GM18907 (cell line): Measurements from ENCODE around the gene FOXA2.
"Not testable (repeated sequence)": the region's sequence is repeated elsewhere in the genome, so short reads cannot be mapped to it uniquely, and the experiment has no call there.

Experiments
- ATAC-seq: cut with Tn5 transposase; IDR thresholded peaks from one replicate; pipeline ENCODE4 v1.9.1; 2021; ENCODE audit warnings: mild to moderate bottlenecking, moderate library complexity; ENCODE audit not compliant: unreplicated experiment

The FOXA2 gene

DNA sequence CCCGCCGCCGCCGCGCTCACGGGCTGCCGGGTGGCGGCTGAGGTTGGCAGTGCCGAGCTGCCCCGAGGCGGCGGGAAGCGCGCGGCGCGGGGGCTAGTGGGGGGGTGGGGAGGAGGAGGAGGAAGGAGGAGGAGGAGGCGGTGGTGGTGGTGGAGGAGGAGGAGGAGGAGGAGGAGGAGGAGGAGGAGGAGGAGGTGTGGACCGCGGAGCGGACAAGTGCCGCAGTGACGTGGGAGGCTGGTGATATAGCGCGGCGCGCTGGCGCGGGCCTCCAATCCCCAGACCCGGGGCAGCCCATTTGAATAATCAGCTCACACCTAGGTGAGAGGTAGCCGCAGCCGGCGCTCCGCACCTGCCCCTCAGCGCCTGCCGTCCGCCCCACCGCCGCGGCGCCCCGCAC is at the start of gene FOXA2:
Gene FOXA2, minus strand, starts transcription at position 51 of the 400 bp plus-strand sequence. CDS start 294 bp downstream, outside the sequence.
- no peak for ATAC-seq

DNA sequence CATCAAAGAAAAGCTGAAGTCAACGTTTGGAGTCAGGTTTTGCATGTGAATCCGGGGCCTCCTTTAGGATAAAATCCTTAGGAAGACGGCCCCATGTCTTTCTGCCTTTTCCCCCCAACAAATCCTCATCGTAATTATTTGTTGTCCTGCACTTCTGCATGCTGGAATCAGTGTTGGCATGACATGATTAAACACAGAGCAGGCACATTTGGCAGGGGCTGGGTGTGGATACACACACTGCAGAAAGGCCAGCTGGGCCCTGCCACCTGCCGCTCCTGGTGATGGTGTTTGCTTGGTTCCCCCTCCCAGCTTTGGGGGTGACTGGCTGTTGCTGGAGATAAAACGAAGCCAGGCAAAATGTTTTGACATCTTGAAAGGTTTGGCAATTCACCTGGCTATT is 46.3 kb upstream of the FOXA2 start:
- ATAC-seq, result no peak

DNA sequence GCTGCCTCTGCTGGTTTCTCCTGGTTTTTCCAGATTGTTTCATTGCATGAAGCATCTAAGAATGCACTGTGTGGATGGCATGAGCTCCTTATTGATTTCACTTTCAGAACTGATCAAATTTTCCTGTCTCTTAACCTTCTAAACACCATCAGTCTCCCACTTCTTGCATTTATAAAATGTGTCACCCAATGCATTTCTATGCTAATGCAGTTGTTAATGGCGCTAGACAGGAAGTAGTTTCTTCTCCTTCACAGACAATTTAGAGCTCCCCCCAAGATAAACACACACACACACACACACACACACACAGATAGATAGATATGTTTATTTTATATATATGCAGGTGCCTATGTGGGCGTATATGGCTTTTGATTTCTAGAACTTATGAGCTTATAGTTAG is 45.6 kb upstream of the FOXA2 start:
- ATAC-seq, result no peak

DNA sequence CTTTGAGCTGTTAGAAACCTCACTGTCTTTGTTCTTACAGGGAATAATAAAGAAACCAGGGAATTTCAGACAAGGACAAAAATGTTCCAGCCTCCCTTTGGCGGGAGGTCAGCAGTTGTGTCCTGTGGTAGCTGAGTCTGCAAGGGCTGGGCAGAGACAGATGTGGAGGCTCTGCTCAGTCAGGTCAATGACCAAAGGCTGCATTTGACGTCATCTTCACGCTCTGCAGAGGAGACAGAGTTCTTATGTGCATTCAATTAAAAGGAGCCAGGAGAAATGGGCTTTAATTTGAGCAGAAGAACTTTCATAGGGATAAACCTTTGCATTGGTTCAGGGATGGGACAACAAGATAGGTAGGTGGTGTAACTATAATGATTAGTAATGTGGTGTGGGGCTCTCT is 45.1 kb upstream of the FOXA2 start:
- no peak for ATAC-seq

DNA sequence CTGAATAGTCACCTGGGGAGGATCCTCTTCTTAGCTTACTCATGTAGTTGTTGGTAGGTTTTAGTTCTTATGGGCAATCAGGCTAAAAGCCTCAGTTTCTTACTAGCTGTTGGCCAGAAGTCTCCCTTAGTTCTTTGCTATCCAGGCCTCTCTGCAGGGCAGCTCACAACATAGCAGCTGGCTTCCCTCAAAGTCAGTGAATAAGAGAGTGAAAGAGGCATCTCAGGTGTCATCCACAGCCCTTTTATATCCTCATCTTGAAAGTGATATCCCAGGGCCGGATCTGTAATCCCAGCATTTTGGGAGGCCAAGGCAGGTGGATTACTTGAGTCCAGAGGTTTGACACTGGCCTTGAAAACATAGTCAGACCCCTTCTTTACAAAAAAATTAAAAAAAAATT is 42.1 kb upstream of the FOXA2 start:
- no peak for ATAC-seq

DNA sequence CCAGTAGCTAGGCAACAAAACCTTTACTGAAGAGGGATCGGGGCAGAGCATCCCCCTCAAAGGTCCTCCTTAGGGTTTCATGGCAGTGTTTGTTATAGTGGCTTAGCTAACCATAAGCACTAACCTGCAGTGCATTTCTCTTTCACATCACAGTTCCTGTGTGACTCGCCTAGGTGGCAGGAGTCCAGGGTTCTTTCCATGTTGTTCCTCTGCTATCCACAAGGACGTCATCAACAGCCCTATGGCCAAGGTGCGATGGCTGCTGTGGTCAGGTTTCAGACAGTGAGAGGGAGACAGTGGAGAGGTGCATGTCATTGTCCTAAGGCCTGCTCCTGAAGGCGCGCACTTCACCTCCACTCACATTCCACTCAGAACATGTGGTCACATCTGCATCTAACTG is 38.8 kb upstream of the FOXA2 start:
- no peak for ATAC-seq

DNA sequence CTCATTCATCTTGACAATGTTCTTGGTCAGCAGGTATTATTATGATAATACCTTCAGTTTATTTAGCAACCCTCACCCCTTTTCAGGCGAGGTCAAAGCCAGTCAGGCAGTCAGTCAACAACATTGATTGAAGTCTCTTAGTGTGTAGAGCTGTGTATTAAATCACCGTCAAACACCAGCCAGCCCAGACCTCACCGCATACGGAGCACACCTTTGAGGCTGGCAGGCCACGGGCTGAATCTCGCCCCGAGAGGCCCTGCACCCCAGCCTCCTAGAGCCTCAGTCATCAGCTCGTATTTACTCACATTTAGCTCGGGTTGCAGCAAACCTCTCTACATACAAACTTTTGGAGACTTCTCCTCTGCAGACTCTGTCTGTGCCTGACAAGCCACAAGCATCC is 36.0 kb upstream of the FOXA2 start:
- no peak for ATAC-seq

DNA sequence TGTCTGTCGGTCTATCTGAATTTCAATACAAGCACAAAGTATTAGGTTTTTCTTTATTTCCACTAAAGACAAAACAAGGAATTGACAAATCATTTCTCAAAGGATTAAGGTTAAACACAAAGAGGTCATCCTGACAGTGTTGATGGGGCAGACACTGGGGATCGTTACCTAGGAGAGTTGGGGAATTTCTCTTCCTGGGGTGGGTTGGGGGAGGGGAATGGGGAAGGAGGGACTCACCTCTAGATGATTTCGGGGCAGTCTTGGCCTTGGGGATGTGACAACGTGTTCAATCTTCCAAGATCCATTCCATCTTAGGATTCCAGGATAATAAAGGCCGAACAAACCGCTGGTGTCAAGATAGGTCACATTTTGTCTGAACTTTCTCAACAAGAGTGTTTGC is 35.4 kb upstream of the FOXA2 start:
- no peak for ATAC-seq

DNA sequence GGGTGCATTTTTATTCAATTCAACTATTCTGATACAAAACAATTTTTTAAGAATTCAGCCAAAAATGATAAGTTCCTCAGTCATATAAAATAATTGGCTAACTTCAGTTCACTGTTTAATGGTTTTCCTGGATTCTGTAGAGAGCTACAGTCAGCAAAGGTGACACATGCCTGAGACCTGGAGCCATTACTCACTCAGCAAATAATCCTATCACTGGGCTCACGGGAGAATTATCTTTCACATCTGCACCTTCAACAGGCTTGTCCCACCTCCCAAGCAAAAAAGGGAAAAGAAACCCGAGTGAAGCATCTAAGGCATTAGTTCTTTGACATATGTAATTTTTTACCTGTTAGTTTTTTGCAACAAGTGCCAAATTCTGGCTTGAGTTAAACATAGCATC is 34.9 kb upstream of the FOXA2 start:
- no peak for ATAC-seq

DNA sequence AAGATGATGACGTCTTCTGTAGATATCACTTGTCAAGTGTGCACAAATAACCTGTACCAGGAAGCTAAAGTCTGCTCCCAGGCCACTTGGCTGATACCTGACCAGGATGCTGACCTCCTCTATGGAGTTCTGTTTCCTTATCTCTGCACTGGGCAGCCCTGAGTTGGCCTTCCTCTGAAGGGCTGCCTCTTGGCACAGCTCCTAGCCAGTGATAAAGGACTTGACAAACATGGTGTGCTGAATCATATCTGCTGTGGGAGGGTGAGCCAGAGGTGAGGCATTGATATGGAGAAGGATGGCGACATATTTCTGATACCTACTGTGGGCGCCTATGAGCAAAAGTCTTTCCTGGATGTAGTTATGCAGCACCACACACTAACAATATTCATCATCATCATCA is 32.8 kb upstream of the FOXA2 start:
- ATAC-seq, result no peak

DNA sequence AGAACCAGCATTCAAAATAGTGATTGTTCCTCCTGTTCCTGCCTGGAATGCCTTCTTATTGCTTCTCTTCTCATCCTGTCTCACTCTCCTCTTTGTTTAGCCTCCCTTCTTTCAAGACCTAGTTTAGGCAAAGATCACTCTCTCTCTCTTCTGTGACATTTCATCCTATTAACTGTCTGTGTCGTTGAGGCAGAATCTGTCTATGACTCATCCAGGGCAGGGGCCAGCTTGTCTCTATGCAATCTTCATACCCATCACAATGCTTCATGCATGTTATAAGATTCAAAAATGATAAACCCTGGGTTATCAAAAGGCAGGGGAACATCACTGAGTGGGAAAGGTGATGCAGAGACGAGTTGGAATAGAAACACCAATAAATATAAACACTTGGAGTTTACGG is 32.2 kb upstream of the FOXA2 start:
- no peak for ATAC-seq

DNA sequence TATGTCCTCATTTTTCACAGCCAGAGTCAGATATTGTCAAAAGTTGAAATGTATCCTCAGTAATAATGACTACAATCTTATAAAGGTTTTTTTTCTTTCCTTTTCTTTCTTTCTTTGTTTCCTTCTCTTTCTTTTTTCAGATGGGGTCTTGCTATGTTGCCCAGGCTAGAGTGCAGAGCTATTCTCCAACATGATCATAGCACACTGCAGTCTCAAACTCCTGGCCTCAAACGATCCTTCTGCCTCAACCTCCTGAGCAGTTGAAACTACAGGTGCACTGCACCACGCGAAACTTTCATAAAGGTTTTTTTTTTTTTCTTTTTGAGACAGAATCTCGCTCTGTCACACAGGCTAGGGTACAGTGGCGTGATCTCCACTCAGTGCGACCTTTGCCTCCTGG is 31.1 kb upstream of the FOXA2 start:
- ATAC-seq, result no peak

DNA sequence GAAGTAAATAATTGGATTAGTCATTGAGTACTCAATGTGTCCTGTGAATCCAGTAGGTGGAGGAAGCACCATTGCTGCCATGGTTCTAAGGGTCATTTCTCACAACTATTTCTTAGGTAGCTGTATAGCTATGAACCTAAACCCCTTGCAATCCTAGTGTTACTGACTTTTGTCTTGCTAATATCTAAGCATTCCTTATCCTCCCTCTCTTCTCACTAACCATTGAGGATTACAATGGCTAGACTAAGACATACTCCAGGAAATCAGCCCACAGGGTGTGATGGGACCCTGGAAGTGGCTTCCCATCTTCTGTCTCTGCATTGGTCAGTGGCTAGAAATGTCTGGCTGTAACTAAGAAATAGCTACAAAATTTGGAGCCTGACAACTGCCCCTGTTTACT is 27.3 kb upstream of the FOXA2 start:
- ATAC-seq, result no peak

DNA sequence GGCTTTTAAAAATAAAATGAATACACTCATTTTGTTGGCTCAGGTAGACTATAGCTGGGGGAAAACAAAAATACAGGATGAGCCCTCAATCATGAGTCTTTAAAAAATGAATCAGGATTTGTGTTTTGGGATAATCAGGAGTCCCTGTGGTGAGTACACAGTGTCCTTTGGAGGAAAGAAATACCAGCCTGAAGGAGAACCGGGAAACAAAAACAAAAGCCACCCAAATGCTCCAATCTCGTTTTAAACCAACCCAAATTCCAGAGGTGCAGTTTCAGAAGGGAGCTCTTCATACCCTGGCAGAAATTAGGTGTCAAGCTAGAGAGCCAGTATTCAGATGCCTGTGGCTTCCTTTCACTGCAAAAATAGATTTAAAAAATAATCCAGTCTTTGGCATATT is 23.3 kb upstream of the FOXA2 start:
- ATAC-seq, result no peak

DNA sequence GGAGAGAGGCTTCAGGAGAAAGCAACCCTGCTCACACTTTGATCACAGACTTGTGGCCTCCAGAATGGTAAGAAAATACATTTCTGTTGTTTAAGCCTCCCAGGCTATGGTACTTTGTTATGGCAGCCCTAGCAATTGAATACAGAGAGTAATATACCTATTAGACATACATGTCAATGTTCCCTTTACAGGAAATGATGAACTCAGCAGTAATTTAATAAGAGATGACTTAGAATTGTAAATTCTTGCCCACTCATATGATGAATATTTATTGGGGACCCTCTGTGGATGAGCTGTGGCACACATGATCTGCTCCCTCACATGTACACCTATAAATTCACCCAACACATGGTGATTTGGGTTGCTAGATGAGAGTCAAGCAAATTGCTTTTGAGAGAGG is 20.4 kb upstream of the FOXA2 start:
- ATAC-seq, result no peak

DNA sequence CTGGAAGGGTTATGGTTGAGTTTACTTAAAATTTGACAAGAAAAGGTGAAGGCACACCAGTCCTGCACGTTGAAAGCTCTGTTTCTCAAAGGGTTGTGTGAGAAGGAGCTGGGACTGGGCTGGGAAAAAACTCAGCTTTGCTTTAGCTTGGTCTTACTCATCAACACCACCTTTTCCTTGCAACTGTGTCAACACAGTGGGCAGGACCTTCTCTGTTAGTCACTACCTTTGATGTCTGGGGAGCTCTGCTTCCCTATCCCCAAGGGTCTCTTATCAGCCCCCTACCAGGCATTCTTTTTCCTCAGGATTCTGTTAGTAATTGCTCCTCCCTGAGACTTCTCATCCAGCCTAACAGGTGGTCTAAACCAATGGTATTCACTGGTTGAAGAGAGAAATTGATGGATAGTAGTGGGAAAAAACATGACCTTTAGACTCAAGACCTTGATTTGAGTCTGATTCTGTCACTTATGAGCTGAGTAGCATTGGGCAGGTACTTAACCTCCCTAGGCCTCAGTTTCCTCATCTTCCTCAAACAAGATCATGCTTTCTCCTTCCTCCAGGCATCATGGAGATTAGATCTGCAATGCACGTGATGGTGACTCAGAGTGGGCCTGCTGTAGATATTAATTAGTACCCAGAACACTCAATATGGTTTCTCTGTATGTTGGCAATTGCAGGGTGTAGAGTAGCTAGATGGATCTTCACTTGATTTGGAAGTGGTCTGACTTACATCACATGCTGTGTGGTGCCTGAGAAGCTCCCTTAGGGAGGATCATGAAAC is 17.2 kb upstream of the FOXA2 start:
- ATAC-seq, result no peak

DNA sequence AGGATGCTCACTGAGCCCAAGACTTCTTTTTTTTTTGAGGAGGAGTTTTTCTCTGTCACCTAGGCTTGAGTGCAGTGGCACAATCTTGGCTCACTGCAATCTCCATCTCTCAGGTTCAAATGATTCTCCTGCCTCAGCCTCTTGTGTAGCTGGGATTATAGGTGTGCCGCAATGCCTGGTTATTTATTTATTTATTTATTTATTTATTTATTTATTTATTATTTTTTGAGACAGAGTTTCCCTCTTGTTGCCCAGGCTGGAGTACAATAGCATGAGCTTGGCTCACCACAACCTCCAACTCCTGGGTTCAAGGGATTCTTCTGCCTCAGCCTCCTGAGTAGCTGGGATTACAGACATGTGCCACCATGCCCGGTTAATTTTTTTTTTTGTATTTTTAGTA is 14.9 kb upstream of the FOXA2 start:
- not testable (repeated sequence) for ATAC-seq

DNA sequence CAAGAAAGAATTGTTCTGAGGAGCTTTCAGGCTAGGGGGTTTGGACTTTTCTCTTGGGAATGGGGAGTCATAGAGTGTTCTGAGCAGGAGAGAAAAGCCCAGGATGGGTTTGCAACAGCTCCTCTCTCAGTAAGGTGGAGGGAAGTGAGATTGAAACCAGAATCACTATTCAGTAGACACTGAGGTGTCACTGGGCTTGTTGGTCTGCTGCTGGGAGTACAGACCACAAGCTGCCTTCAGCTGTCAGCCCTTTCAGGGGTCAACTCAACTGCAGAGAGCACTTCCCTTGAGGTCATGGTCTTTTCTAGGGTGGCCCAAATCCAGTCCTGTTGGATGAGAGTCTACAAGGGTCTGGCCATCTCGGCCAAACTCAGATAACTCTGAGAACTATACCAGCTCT is 12.9 kb upstream of the FOXA2 start:
- no peak for ATAC-seq

DNA sequence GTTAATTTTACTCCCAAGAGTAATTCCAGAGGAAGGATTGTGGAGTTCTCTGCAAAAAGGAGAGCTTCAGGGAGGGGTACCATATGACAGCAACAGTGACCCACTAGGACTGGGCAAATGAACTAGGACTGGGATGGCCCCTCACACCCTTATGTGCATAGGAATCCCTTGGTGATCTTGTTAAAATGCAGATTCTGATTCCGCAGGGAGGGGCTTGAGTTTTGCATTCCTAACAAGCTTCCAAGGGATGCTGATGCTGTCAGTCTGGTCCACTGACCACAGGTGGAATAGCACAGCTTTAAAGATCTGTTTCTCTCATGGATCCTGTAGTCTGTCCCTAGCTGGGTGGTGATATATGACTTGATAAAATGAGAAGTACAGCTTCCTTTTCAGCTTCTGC is 6.3 kb upstream of the FOXA2 start:
- ATAC-seq, result no peak

DNA sequence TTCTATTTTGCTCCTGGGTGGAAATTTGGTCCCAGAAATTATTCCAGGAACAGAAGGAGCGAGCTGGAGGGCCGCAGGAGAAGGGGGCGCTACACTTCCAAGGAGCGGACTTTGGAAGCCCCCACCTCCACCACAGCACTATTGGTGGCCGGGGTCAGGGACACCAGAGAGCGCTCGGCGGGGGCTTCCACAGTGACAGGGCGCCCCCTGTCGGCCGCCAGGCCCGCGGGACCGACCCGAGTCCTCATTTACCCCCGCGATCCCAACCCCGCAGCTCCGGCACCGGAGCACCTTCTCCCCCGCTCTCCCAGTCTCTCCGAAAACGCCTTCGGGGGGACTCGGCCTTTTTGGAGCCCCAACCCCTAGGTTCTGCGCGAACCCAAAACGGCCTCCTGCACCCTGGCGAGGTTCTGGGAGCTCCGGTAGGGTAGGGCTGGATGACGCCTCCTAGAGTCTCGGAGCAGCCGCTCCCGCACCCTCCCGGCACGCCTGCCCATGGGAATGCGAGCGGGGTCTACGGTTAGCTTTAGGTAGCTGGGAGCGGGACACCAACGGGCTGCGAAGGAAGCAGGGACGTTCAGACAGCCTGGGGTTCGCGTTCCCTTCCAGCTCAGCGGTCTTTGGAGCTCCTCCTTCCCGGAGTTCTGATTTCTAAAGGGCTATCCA is 2.4 kb upstream of the FOXA2 start:
- no peak for ATAC-seq

DNA sequence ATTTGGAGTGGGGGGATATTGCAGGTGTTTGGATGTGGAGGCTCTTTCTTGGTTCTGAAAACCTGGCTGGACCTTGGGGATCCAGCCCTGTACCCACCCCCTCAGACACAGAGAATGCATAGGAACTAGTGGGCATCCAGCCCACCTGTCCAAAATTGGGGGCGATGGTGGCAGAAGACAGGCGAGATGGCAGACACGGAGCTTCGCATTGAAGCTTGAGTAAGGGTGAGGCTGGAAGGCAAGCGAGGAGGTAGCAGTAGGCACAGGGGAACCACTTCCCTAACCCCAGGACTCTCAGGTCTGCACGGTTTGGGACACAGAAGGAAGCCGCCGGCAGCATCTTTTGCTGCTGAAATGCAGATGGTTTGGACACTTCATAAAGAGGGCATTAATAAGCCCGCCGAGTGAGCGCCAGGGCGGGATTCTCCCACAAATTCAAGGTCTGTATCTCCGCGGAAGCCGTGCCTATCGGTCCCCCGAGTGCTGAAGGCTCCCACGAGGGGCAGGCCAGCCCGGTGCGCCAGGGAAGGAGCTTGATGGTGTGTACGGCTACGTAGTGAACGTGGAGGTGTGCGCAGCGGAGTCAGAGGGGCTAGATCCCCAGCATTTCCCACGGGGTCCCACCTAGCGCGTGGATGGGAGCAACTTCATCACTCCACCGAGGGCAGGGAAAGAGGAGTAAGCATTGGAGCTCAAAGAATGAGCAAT is 1.6 kb upstream of the FOXA2 start:
- no peak for ATAC-seq
